ENCODE measurements around the gene RHO.

Gene RHO

GRCh38 chr3:129561619-129562248 is 33.3 kb downstream of the RHO start:
- no peak for TF ChIP-seq CTCF (IDR thresholded peaks at IDR 0.05; ENCODE audit: low read depth, low read length)
- no peak for DNase-seq (ENCODE audit: low read depth, low spot score)
- in situ Hi-C loops (cut with HindIII; ENCODE audit: low sequenced_read_pairs) = no loop called here
- no peak overlapping the region for H3K4me3 ChIP-seq (ENCODE audit: low read depth, low read length)

DNA sequence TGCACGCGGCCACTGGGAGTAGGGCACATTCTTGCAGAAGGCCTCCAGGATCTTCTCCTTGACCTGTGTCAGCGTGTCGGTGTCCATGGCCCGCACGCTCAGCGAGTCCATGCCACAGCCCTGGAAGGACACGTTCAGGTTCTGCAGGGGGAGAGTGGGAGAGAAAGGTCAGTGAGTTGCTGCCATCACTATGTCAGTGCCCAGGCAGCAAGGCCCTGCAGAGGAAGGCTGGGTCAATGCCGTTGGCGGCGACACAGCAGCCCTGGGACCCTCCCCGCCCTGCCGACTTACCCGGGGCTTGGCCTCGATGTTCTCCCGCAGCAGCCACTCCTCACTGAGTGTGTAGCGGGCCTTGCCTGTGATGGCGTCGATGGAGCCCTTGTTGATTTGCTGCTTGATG is 34.4 kb downstream of the RHO start:
- TF ChIP-seq CTCF (IDR thresholded peaks at IDR 0.05; ENCODE audit: low read depth, low read length) = no peak
- DNase-seq (ENCODE audit: low read depth, low spot score) = no peak
- no peak overlapping the region for H3K4me3 ChIP-seq (ENCODE audit: low read depth, low read length)
- in situ Hi-C loops (cut with HindIII; ENCODE audit: low sequenced_read_pairs) = no loop called here

GRCh38 chr3:129563332-129563731 is 34.9 kb downstream of the RHO start:
- H3K4me3 ChIP-seq (ENCODE audit: low read depth, low read length) = no peak overlapping the region
- in situ Hi-C loops (cut with HindIII; ENCODE audit: low sequenced_read_pairs) = no loop called here
- no peak for DNase-seq (ENCODE audit: low read depth, low spot score)
- no peak for TF ChIP-seq CTCF (IDR thresholded peaks at IDR 0.05; ENCODE audit: low read depth, low read length)

- no peak for TF ChIP-seq CTCF (IDR thresholded peaks at IDR 0.05; ENCODE audit: low read depth, low read length)
- in situ Hi-C loops (cut with HindIII; ENCODE audit: low sequenced_read_pairs) = no loop called here
- H3K4me3 ChIP-seq (ENCODE audit: low read depth, low read length) = no peak overlapping the region
- DNase-seq (ENCODE audit: low read depth, low spot score) = no peak
Observed at GRCh38 chr3:129563850-129564535, 35.6 kb downstream of the RHO start.

- DNase-seq (ENCODE audit: low read depth, low spot score) = no peak
- TF ChIP-seq CTCF (IDR thresholded peaks at IDR 0.05; ENCODE audit: low read depth, low read length) = no peak
- no peak overlapping the region for H3K4me3 ChIP-seq (ENCODE audit: low read depth, low read length)
- in situ Hi-C loops (cut with HindIII; ENCODE audit: low sequenced_read_pairs) = no loop called here
Observed at GRCh38 chr3:129564981-129565644, 36.7 kb downstream of the RHO start.

DNA sequence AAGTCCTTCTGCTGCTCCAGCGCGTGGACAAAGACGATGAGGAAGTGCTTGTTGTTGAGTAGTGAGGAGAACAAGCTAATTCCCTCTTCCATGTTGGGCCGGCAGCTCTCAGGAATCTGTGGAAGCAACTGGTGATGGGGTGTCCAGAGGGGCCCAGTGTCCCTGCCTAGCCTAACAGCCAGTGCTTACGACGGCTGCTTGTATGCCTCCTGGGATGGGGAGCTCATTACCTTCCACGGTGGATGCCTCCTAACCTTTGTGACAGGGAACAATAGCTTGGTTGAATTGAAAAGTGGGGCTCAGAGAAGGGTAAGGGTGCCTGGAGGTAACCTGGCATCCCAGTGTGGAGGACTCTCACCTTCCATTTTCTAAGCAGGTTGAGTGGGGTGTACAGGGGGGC is 37.5 kb downstream of the RHO start:
- H3K4me3 ChIP-seq (ENCODE audit: low read depth, low read length) = no peak overlapping the region
- no peak for TF ChIP-seq CTCF (IDR thresholded peaks at IDR 0.05; ENCODE audit: low read depth, low read length)
- in situ Hi-C loops (cut with HindIII; ENCODE audit: low sequenced_read_pairs) = no loop called here

More for the DNA sequence above, 37.5 kb downstream of the RHO start:
- DNase-seq (ENCODE audit: low read depth, low spot score) = no peak
